Esophagus muscularis mucosa (tissue), 4 donors: ENCODE results near the gene AKTIP. TPM values are rescaled to one million over a fixed set of nuclear protein-coding genes. Genes with fewer than 3 reads are reported as not detected.

Experiments
- DNase-seq: peaks from one replicate; pipeline ENCODE4 v3.0.0-alpha.2; 2017; ENCODE audit errors: extremely low spot score
- H3K27ac ChIP-seq, 4 donors: fragments of 200-600 bp; sonication (generic); replicated peaks in 1 of 4; 1 replicate in 3 of 4; 2 replicates in 1 of 4; pipeline ENCODE4 v1.5.1; 2016 to 2019; ENCODE audit warnings: mild to moderate bottlenecking in 1 of 4
- H3K27me3 ChIP-seq, 4 donors: fragments of 200-600 bp; sonication (generic); one replicate each; pipeline versions ENCODE4 v1.5.1 to v1.6.0; 2016 to 2019
- H3K36me3 ChIP-seq, 4 donors: fragments of 200-600 bp; sonication (generic); one replicate each; pipeline ENCODE4 v1.5.1; 2016 to 2019
- H3K4me1 ChIP-seq, 4 donors: fragments of 200-600 bp; sonication (generic); one replicate each; pipeline ENCODE4 v1.5.1; 2016 to 2019
- H3K4me3 ChIP-seq, 4 donors: fragments of 200-600 bp; sonication (generic); 1 replicate in 2 of 4; 2 replicates in 2 of 4; pipeline ENCODE4 v1.5.1; 2016 to 2019; ENCODE audit warnings: mild to moderate bottlenecking in 4 of 4, moderate library complexity in 1 of 4
- H3K9me3 ChIP-seq, 4 donors: fragments of 200-600 bp; sonication (generic); 1 replicate in 3 of 4; 2 replicates in 1 of 4; pipeline ENCODE4 v1.5.1; 2016 to 2019
- EP300 ChIP-seq: sonication (generic); formaldehyde crosslinking; IDR thresholded peaks from one replicate; pipeline ENCODE4 v1.6.1; 2017; ENCODE audit warnings: antibody characterized with exemption
- POLR2A ChIP-seq: fragments of 450-650 bp; IDR thresholded peaks from one replicate; pipeline ENCODE4 v1.6.1; 2017; ENCODE audit warnings: antibody characterized with exemption, moderate library complexity, mild to moderate bottlenecking, low read depth
- POLR2AphosphoS5 ChIP-seq, 2 donors: sonication (generic); formaldehyde crosslinking; IDR thresholded peaks; one replicate each; pipeline ENCODE4 v1.6.1; 2017; ENCODE audit warnings: antibody characterized with exemption in 2 of 2
- WGBS: methylation state at CpG from one replicate; pipeline ENCODE4 v1.1.5; 2018; 5-methylcytosine and 5-hydroxymethylcytosine counted together
- intact Hi-C: fragments of 100-400 bp; cut with DNase I; formaldehyde crosslinking; loops from one replicate; pipeline ENCODE4 v1.15.1; 2023
- total RNA-seq, 4 donors: library from RNA; depleted of rRNA; stranded (reverse); fragments of >200 nt; gene quantifications; one replicate each; pipeline versions ENCODE4 v1.1.0 to v1.2.1, GENCODE V29; 2016
- TF ChIP-seq, protein P1 (sequence below), 3 experiments: fragments of 200-600 bp in 2 of 3; fragments of 450-650 bp in 1 of 3; sonication (generic) in 2 of 3; IDR thresholded peaks; one replicate each; pipeline ENCODE4 v1.5.1; 2017 to 2019; ENCODE audit warnings: antibody characterized with exemption in 3 of 3, mild to moderate bottlenecking in 2 of 3, moderate library complexity in 1 of 3

Gene AKTIP
- total RNA-seq, 4 donors from 2014 or later = 44.9 to 59.7 (median 53.9) TPM

GRCh38 chr16:53489755-53490154 lies 13.3 kb downstream of the AKTIP start:
- Histone ChIP-seq H3K27me3 (no peaks in the 10 kb centered on the region), H3K27ac (peak overlapping the region in 1 of 4 donors; percentile 11), H3K9me3 (no peaks in the 10 kb centered on the region), H3K4me3 (no peak overlapping the region), H3K36me3 (peaks cover 35 to 87% (median 78%) of the 10 kb centered on the region in 4 donors), H3K4me1 (peaks cover 0 to 14% (median 5%) of the 10 kb centered on the region in 4 donors)
- no peak for DNase-seq
- 21% methylated on average over 1 of the region's 1 CpG for WGBS
- TF ChIP-seq POLR2AphosphoS5 (IDR thresholded peaks at IDR 0.05) (no peak), EP300 (no peak), POLR2A (no peak)
- intact Hi-C loops = no loop called here

DNA sequence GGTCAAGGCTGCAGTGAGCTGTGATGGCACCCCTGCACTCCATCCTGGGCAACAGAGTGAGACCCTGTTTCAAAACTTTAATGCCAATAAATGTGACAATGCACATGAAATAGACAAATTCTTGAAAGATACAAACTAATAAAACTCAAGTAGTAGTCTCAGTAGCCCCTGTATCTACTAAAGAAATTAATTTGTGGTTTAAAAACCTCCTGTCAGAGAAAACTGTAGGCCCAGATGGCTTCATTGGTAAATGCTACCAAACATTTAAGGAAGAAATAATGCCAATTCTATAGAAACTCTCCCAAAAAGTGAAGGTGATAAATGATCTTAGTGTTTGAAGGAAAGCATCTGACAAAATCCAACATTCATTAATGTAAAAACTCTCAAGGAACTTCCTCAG lies 16.8 kb downstream of the AKTIP start:
- no peaks in the 10 kb centered on the region for H3K27me3 ChIP-seq
- no peak for DNase-seq
- no peaks in the 10 kb centered on the region for H3K9me3 ChIP-seq
- H3K4me3 ChIP-seq = no peak overlapping the region
- H3K4me1 ChIP-seq = peaks cover 0 to 14% (median 5%) of the 10 kb centered on the region in 4 donors
- intact Hi-C loops = no loop called here
- H3K36me3 ChIP-seq = peaks cover 19 to 87% (median 69%) of the 10 kb centered on the region in 4 donors
- H3K27ac ChIP-seq = no peak overlapping the region
- TF ChIP-seq EP300 (no peak), POLR2AphosphoS5 (IDR thresholded peaks at IDR 0.05) (no peak), POLR2A (no peak)
- TF ChIP-seq, protein P1, sequence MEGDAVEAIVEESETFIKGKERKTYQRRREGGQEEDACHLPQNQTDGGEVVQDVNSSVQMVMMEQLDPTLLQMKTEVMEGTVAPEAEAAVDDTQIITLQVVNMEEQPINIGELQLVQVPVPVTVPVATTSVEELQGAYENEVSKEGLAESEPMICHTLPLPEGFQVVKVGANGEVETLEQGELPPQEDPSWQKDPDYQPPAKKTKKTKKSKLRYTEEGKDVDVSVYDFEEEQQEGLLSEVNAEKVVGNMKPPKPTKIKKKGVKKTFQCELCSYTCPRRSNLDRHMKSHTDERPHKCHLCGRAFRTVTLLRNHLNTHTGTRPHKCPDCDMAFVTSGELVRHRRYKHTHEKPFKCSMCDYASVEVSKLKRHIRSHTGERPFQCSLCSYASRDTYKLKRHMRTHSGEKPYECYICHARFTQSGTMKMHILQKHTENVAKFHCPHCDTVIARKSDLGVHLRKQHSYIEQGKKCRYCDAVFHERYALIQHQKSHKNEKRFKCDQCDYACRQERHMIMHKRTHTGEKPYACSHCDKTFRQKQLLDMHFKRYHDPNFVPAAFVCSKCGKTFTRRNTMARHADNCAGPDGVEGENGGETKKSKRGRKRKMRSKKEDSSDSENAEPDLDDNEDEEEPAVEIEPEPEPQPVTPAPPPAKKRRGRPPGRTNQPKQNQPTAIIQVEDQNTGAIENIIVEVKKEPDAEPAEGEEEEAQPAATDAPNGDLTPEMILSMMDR (IDR thresholded peaks at IDR 0.05) = no peak

DNA sequence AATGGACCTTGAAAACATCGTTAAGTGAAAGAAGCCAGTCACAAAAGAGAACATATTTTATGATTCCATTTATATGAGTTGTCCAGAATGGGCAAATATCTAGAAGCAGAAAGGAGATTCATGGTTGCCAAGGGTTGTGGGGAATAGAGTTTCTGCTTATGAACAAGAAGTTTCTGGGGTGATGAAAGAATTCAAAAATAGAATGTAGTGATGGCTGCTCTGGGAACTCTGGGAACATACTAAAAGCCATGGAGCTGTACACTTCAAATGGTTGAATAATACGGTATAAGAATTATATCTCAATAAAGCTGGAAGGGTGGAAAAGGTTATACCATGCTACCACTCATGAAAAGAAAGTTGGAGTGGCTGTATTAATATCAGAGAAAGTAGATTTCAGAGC lies 18.5 kb downstream of the AKTIP start:
- Histone ChIP-seq H3K4me1 (peaks cover 0 to 8% (median 2%) of the 10 kb centered on the region in 4 donors), H3K4me3 (no peak overlapping the region), H3K36me3 (peaks cover 34 to 87% (median 72%) of the 10 kb centered on the region in 4 donors), H3K27ac (no peak overlapping the region), H3K27me3 (no peaks in the 10 kb centered on the region), H3K9me3 (no peaks in the 10 kb centered on the region)
- DNase-seq = no peak
- intact Hi-C loops = no loop called here
- WGBS = 95% methylated on average over 2 of the region's 2 CpGs
- no peak for TF ChIP-seq POLR2AphosphoS5 (IDR thresholded peaks at IDR 0.05)
- TF ChIP-seq EP300 = no peak
- TF ChIP-seq, protein P1 (IDR thresholded peaks at IDR 0.05) = no peak
- no peak for TF ChIP-seq POLR2A

GRCh38 chr16:53482123-53482522 lies 20.9 kb downstream of the AKTIP start:
- peaks cover 45 to 93% (median 81%) of the 10 kb centered on the region in 4 donors for H3K36me3 ChIP-seq
- whole genome bisulfite sequencing = 80% methylated on average over 2 of the region's 2 CpGs
- peak; percentile 21 for DNase-seq
- no peak overlapping the region for H3K27ac ChIP-seq
- H3K4me1 ChIP-seq = no peaks in the 10 kb centered on the region
- intact Hi-C loops = no loop called here
- TF ChIP-seq EP300 (no peak), POLR2A (no peak), POLR2AphosphoS5 (IDR thresholded peaks at IDR 0.05) (no peak)
- TF ChIP-seq, protein P1 (IDR thresholded peaks at IDR 0.05) = no peak
- H3K4me3 ChIP-seq = no peak overlapping the region
- H3K27me3 ChIP-seq = no peaks in the 10 kb centered on the region
- H3K9me3 ChIP-seq = no peaks in the 10 kb centered on the region

- Histone ChIP-seq H3K4me1 (no peaks in the 10 kb centered on the region), H3K4me3 (no peak overlapping the region), H3K27me3 (no peaks in the 10 kb centered on the region), H3K27ac (no peak overlapping the region), H3K9me3 (no peaks in the 10 kb centered on the region), H3K36me3 (peaks cover 38 to 88% (median 70%) of the 10 kb centered on the region in 4 donors)
- no peak for TF ChIP-seq POLR2A
- intact Hi-C loops = no loop called here
- no peak for DNase-seq
- 90% methylated on average over 1 of the region's 1 CpG for WGBS
Measured at GRCh38 chr16:53480394-53480793, 22.6 kb downstream of the AKTIP start.

GRCh38 chr16:53478965-53479364 lies 24.0 kb downstream of the AKTIP start:
- intact Hi-C loops = no loop called here
- WGBS = 99% methylated on average over 5 of the region's 5 CpGs
- peak; percentile 55 for DNase-seq
- H3K9me3 ChIP-seq = no peaks in the 10 kb centered on the region
- H3K4me3 ChIP-seq = no peak overlapping the region
- no peaks in the 10 kb centered on the region for H3K4me1 ChIP-seq
- peaks cover 38 to 87% (median 66%) of the 10 kb centered on the region in 4 donors for H3K36me3 ChIP-seq
- TF ChIP-seq POLR2A = no peak
- no peaks in the 10 kb centered on the region for H3K27me3 ChIP-seq
- no peak overlapping the region for H3K27ac ChIP-seq
